Fibroblast of skin of right biceps (primary cell): ENCODE data around the gene JUP.
A peak's percentile ranks its signal among the peaks of the same experiment; 100 is the strongest.

Experiments
- DNase-seq: peaks from one replicate; pipeline ENCODE4 v3.0.0-alpha.2; 2013

The JUP gene

DNA sequence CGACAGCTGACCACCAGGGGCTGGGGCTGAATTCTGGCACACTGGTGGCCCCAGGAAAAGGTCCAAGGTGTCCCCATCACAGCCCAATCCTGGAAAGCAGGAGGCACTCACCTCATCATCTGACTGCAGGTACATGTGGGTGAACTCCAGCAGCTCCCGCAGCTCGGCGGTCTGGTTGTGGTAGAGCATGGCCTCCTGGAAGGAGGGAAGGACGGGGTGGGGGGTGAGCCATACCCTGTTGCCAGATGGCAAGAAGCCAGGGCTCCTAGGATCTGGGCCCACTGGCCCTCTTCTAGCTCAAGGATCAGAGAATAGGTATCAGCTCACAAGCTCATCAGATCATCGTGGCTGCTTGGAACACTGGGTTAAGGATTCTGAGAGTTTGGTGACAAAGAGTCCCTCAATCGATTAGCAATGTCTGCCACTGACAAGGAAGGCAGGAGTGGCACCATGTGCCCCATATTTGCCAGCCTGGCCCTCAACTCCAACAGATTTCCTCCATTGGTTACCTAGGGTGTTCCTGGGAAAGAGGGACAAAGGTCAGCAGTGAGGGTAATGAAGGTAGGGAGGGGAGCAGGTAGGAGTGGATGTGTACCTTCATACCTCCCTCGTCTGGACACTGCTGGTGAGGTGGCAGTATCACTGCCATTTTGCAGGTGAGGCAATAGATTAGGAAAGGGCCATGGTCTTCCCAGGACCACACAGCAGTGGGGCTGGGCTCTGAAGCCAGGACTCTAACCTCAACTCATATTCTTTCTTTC lies 20.4 kb upstream of the JUP start:
- no peak for DNase-seq

DNA sequence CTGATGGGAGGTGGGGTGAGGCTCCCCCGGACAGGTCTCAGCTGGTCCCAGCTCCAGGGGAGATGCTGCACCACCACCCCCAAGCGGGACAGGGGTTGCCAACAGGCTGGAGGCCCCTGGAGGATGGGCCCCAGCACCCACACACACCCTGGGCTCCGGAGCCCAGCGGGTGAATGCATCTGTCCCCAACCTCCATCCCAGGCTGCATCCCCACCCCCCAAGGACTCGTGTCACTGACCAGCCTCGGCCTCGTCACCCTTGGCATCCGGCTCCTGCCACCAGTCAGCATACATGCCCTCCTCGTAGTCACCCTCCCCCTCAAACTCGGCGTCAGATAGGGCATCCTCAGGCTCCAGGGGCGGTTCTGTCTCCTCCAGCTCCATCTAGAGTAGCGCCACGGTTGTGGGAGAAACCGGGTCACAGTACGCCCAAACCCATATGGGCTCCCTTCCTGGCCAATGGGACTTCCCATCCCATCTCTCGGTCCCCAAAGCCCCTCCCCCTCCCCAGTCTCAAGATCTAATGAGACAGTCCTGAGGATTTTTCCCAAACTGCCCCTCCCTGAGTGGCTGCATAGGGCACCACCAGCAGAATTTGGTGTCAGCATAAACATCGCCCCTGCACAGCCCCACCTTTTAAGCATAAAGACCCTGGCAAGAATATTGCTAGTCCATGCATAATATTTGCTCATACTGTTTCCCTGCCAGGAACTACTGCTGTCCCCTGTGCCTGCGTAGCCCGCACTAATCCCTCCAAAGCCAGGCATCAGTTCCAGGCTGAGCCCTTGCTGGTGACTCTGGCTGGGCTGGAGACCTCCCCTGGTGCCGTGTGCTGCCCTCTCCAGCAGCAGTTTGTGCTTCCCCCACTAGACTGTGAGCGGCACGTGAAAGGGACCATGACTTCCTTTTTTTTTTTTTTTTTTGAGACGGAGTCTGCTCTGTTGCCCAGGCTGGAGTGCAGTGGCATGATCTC lies 16.8 kb upstream of the JUP start:
- no peak for DNase-seq

DNA sequence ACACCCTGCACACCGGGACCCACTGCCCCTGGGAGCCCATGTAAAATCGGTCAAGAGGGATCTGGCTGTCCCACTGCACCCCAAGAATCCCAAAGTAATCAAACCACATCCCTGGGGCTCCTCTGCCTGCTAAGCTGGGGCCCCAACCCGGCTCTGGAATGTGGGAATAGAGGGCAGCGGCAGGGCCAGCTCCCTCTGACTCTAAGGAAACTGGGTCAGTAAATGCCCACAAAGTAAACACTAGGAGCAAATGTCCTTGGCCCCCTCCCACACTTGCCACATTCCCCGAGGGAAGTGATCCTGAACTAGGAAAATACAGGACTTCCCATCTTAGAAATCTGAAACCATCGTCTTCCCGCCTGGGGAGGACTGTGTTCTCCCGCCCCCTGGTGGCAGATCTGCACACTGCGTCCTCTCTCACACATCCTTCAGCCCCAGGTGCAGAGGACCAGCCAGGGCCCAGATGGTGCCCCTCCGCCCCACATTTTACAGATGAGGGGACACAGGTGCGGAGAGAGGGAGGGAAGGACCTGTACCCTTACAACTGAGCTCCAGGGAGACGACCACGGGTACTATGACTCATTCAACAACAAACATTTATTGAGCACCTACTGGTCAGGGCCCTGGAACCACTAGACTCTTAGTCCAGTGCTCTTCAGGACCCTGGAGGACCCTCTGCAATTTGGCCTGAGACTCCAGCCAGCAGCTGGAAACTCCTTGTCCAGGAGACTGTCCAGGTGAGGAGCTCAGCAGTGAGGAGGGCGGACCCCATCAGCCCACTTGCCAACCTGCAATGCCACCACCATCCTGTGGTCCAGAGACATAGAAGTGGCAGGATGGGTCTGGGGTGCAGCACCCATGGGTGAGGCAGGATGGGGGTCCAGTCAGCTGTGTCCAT lies 15.1 kb upstream of the JUP start:
- DNase-seq: peak; percentile 70

DNA sequence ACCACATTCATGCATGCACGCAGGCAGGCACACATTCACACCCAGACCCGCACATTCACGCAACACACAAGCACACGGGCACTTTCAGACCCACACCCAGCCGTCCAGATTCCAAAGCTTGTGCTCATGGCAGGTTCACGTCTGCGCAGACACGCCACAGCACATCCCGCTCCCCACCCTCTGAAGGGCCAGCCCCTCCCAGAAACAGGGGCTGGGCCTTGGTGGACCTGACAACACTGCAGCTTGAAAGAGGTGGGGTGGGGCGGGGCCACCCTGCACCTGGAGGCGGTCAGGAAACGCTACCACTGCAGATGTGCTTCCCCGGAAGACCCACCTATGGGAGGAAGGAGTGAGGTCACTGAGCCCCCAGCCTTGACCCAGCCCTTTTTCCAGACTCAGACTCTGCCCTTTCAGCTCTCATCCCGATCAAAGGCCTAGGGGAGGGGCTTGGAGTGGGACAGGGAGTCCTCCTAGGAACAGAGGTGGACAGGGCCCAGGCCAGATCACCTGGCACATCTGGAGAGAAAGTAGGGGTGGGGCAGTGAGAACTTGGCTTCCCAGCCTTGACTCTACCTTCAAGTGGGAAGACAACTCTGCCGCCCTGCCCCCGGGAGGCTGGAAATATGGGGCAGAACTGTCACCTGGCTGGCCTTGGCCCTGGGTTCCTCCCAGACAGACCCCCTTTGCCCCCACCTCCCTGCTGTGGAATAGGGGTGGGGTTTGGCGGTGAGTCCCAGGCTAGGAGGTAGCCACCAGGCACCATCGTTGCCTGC lies 14.3 kb upstream of the JUP start:
- peak; percentile 73 for DNase-seq

GRCh38 chr17:41799366-41799765 lies 12.9 kb upstream of the JUP start:
- DNase-seq: no peak

DNA sequence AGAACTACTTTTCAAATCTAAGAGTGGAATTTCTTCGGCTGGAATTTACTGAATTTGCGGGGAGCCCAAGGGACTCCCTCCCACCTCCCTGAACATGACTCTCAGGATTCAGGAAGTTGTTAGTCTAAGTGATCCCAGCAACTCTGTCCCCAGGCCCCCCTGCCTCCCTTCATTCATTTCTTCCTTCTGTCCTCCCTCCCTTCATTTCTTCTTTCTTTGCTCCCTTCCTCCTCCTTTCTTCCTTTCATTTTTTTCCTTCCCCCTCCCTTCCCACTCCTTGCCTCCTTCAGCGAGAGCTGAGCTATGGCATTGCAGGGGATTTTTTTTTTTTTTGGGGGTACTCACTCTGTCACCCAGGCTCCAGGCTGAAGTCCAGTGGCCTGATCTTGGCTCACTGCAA lies 10.9 kb upstream of the JUP start:
- no peak for DNase-seq

- no peak for DNase-seq
Observed at GRCh38 chr17:41796121-41796895, 9.8 kb upstream of the JUP start.

DNA sequence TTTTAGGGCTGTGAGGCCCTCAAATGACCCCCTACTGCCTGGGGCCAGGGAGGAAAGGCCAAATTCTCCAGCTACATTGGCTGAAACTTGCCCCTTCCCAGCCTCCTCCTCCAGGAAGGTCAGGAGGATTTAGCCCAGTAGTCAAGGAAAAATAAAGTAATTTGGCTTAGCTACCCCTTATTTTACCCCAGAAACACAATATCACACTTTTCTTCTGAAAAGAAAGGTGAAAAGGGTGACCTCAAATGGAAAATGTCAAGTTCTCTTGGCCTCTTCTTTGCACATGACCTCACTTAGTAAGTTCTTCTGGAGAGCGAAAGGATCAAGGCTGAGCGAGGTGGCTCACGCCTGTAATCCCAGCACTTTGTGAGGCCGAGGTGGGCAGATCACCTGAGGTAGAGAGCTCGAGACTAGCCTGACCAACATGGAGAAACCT lies 8.0 kb upstream of the JUP start:
- DNase-seq: no peak

DNA sequence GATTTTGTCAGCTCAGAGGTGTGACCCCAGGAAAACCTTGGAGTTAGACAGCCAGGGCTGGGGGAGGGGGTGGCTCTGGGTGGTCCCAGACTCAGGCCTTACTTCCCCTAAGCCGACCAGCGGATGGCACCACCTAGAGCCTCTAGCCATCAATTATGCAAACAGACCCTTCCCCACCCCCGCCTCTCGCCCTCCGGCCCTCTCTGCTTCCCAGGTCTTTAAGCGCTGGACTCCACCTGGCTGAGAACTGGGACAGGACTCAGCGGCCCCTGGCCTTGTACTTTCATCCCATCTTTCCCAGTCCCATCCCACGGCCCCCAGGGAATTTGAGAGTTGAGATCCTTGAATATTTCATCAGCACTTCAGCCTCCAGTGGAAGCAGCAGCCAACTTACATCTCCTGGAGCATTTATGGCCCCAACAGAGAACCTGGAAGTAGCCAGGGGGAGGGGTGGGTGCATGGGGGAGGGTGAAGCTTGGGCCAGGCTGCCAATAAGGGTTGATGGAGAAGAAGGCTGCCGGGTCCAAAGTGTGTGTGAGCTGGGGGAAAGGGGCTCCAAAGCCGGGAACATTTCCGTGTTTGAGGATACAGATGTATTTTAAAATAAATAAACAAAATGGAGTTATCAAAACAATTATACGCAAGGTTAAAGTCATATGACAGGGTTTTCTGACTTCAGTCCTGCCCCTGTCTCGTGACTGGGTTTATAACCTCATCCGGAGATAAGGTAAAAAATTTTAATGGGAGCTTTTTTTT lies 7.5 kb upstream of the JUP start:
- peak; percentile 41 for DNase-seq

DNA sequence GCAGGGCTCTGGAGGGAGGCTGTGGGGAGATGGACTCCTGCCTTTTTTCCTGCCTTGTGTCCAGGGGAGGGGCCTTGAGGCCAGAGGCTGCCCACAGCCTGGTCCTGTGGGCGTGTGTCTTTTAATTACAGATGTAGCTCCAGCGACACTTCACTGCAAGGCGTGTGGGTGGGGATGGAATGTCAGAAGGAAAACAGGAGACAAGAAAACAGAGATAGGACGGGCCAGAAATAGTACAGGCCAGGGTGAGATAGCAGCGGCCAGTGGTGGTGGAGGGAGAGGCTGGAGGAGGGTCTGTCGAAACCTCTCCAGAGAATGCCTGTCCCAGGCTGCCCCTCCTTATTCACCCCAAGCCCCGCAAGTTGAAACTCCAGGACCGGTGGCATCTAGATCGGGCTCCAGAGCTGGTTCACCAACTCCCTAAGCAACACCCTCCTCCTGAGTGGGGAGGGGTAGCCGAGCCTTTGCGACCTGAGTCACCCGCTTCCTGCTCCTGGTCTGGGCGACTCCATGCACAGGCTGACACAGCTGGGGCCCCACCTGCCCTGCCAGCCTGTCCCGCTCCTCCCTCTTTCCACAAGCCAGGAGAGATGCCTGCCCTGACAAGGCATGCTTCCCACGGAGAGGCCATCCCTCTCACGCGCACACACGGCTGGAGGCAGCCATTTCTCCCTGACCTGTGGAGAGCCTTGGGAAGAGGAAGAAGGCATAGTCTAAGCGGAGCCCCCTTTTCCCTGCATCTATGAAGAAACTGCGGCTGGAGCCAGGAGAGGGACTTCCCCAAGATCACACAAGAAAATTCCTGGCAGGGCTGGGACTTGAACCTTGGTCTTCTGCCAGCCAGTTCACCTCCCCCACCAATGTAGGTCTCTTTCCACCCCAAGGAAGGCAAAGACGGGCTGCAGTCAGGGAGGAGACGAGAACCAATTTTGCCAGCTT lies 6.6 kb upstream of the JUP start:
- DNase-seq: peak; percentile 52

GRCh38 chr17:41787021-41787418 lies 509 bp upstream of the JUP start:
- DNase-seq: no peak

GRCh38 chr17:41785859-41786226 lies 668 bp downstream of the JUP start:
- no peak for DNase-seq

GRCh38 chr17:41785091-41785858 lies 1.2 kb downstream of the JUP start:
- peak; percentile 16 for DNase-seq

- peak; percentile 37 for DNase-seq
Observed at GRCh38 chr17:41784207-41784744, 2.2 kb downstream of the JUP start.

DNA sequence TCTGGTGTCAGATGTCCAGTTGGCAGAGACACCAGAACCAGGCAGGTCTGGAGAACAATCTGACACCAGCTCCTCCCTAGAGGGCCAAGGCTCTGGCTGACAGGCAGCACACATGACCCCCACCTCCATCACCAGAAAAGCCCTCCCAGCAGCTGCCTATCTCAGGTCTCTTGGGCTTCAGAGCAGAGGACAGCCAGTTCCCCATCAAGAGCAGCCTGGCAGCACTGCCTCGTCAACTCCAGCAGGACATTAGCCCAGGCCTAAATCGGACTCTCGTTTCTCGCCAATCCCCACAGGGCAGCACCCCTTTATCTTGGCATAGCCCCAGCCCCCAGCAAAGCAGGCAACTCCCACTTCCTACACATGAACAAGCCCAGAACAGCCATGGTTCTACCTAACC lies 4.4 kb downstream of the JUP start:
- DNase-seq: no peak

GRCh38 chr17:41781404-41782110 lies 5.0 kb downstream of the JUP start:
- no peak for DNase-seq

- no peak for DNase-seq
Observed at GRCh38 chr17:41779954-41780353, 6.6 kb downstream of the JUP start.
